Measurements from ENCODE around the gene GNG7.
A peak's percentile ranks its signal among the peaks of the same experiment; 100 is the strongest.

The GNG7 gene

DNA sequence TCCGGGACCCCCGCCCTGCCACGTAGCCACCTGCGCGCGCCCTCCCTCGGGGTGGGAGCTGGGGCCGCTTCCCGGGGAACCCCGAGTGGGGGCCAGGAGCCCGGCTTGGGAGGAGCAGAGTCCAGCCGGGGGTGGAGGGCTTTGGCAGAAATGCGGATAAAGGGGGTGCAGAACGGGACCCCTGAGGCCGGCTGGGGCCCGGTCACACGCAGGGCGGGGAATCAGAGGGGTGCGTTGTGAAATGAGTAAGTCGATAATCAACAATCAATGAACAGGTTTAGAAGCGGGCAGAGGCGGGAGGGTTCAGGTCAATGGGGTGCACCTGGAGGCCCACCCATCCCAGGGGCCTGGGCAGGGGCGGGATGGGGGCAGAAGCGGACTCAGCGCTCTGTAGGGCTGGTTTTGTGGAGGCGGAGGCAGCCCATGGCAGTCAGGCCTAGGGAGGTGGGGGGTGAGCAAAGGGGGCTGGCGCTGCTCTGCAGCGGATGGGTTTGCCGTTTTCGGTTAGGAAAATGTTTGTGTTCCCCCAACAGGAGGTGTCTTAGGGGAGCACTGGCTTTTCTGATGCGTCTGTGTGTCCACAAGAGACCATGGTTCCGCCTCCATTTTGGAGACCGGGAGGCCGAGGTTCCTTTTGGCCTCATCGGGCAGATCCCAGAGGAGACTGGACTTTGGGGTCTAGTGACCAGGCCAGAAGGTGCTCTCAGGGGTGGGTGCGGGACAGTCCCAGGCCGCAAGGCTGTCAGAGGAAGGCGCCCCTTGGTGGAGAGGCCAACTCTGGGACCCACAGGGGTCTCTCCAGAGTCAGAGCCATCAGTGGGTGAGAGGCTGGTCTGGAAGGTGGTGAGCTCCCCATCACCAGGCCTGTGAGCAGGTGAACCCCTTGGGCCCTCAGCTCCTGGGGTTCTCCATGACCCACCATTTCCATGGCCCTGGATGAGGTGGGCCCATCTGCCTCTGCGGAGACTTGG lies 19.4 kb upstream of the GNG7 start:
- TF ChIP-seq, protein P1, sequence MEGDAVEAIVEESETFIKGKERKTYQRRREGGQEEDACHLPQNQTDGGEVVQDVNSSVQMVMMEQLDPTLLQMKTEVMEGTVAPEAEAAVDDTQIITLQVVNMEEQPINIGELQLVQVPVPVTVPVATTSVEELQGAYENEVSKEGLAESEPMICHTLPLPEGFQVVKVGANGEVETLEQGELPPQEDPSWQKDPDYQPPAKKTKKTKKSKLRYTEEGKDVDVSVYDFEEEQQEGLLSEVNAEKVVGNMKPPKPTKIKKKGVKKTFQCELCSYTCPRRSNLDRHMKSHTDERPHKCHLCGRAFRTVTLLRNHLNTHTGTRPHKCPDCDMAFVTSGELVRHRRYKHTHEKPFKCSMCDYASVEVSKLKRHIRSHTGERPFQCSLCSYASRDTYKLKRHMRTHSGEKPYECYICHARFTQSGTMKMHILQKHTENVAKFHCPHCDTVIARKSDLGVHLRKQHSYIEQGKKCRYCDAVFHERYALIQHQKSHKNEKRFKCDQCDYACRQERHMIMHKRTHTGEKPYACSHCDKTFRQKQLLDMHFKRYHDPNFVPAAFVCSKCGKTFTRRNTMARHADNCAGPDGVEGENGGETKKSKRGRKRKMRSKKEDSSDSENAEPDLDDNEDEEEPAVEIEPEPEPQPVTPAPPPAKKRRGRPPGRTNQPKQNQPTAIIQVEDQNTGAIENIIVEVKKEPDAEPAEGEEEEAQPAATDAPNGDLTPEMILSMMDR (conservative IDR thresholded peaks at IDR 0.05; ENCODE audit: low read depth, low read length): no peak
- DNase-seq (ENCODE audit: low read depth): no peak
- no peak overlapping the region for H3K4me3 ChIP-seq (ENCODE audit: low read depth, low read length)

DNA sequence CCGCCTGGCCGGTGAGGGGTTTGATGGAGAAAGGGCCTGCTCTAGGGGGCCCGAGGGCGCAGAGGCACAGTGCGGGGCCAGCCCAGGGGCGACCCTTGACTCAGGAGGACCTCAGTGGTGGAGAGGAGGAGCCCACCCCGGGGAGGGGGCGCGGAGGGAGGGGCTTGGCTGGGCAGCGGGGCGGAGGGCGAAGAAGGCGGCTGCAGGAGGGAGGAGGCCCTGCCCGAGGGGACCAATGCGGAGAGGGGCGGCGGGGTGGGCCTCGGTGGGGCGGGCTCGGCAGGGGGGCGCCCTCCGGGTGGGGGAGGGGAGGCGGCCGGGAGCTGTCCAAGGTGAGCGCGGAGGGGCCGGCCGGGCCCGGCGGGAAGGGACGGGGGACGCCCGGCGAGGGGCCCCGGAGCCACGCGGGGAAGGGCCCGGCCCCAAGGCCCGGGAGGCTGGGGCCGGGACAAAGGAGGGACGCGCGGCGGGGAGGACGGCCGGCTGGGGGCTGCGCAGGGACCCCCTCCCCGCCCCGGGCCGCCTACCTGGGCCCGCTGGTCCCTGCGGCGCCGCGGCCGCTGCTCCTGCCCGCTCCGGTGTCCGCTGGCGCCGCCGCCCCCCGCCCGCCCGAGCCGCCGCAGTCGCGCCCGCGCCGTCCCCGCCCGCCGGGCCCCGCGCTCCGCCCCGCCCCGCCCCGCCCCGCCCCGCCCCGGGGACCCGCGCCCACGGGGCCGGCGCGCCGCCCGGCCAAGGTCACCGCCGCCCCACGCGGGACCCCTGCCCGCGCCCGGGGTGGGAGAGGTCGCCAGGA lies 18.5 kb upstream of the GNG7 start, which contains the start of gene DIRAS1:
TSS of gene DIRAS1 (minus strand) at position 596 of the 793 bp plus-strand sequence. CDS start 3,566 bp downstream, outside the sequence.
- H3K4me3 ChIP-seq (ENCODE audit: low read depth, low read length): peak within 1 kb of the TSS; percentile 11
- no peak for DNase-seq (ENCODE audit: low read depth)
- TF ChIP-seq, protein P1 (conservative IDR thresholded peaks at IDR 0.05; ENCODE audit: low read depth, low read length): no peak

DNA sequence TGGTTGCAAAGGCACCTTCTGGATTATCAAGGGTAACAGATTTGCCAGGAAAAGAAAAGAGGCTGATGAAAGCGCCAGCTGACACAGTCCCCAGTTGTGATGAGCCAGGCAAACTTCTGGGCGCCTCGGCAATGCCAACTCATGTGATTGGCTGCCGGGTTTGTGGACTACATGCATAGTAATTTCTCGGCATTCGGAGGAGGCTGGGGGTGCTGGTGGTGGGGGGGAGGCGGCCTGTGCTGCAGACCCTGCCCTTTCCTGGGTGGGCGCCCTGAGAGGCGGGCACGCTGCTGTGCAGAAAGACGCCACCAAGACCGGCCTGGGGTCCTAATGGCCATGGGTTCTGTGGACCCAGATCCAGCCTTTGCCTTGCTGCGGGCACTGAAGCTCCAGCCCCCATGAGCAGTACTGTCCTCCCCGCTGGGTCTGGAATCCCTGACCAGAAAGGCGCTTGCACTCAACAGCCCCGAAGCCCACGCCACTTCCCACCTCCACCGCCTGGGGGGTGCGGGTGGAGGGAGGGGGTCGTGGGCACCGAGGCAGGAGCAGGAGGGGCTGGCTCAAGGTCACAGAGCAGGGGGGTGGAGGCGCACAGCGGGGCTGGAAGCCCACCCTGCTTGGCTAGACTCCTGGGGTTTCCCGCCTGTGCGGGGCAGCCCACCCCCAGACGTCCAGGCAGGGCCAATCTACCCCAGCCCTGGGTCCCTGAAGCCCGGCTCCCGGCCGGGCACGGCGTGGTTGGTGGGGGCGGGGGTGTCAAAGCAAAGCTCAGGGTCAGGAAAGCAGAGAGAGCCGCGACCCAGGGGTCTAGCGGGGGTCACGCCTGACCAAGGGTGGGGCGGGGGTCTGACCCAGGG lies 17.7 kb upstream of the GNG7 start:
- TF ChIP-seq, protein P1 (conservative IDR thresholded peaks at IDR 0.05; ENCODE audit: low read depth, low read length): no peak
- DNase-seq (ENCODE audit: low read depth): peak; percentile 22
- H3K4me3 ChIP-seq (ENCODE audit: low read depth, low read length): no peak overlapping the region

- TF ChIP-seq, protein P1 (conservative IDR thresholded peaks at IDR 0.05; ENCODE audit: low read depth, low read length): no peak
- DNase-seq (ENCODE audit: low read depth): no peak
- no peak overlapping the region for H3K4me3 ChIP-seq (ENCODE audit: low read depth, low read length)
Measured at GRCh38 chr19:2719232-2719735, 16.8 kb upstream of the GNG7 start.

DNA sequence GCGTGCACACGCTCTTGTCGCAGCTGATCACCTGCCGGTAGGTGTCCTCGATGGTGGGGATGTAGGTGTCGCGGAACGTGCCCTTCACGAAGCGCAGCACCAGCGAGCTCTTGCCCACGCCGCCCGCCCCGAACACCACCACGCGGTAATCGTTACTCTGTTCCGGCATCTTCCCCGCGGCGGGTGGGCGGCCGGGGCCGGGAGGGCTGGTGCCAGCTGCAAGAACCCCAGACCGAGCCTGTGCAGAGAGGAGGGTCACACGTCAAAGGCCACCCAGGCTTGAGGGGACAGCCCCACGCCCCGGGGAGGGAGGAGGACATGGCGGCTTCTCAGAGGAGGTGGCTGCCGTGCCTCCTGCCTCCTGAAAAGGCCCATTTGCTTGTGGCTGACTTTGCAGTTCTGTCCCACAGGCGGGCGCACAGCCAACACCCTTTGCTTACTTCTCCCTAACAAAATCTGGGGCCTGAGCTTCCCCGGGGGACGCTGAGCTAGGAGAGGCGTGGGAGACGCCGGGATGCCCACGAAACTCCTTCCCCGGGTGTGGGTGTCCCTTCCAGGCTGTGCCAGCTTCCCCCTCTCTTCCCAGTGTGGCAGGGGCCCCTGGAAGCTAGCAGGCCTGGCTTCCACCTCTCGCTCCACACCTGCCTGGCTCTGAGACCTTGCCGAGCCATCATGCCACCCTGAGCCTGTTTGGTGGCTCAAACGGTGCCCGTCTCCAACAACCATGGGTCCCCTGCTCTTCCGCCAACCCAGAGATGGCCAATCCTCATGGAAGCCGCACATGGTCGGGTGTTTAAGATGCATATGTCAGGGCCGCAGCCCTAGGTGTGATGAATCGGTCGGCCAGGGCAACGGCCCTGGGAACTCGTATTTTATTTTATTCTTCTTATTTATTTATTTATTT lies 15.4 kb upstream of the GNG7 start:
- no peak for DNase-seq (ENCODE audit: low read depth)
- TF ChIP-seq, protein P1 (conservative IDR thresholded peaks at IDR 0.05; ENCODE audit: low read depth, low read length): no peak
- no peak overlapping the region for H3K4me3 ChIP-seq (ENCODE audit: low read depth, low read length)
